GM10248 (cell line): ENCODE results near the gene OCA2.

Source experiments
- CTCF ChIA-PET: fragments of 300-600 bp; sonication (Branson Sonifier 250); formaldehyde crosslinking; extraction: SDS; loops from one replicate; lab custom pipeline; 2021; ENCODE audit warnings: antibody characterized with exemption; lab: Yijun Ruan, JAX
- POLR2A ChIA-PET: fragments of 350-650 bp; sonication (Branson Sonifier 250); formaldehyde crosslinking; extraction: SDS; loops from one replicate; lab custom pipeline; 2020; ENCODE audit warnings: antibody characterized with exemption; lab: Yijun Ruan, JAX
- DNase-seq: peaks from one replicate; pipeline ENCODE4 v3.0.0; 2012; ENCODE audit errors: extremely low spot score
- CTCF ChIP-seq: IDR thresholded peaks from 2 replicates; pipeline ENCODE4 v1.5.1; 2012; ENCODE audit warnings: mild to moderate bottlenecking, low read depth; ENCODE audit errors: extremely low read depth, missing control alignments, control extremely low read depth

Gene OCA2

GRCh38 chr15:28120359-28120640 lies 21.2 kb upstream of the OCA2 start:
- DNase-seq, result no peak
- no peak for TF ChIP-seq CTCF
- CTCF ChIA-PET, result interaction anchor here (1.5 kb wide), 1 partner anchor 1229 kb away, joined by 4 read pairs; no protein-coding TSS in a partner anchor
- POLR2A ChIA-PET, result no interaction called here

- ChIA-PET CTCF (interaction anchor here (0.9 to 2.2 kb wide), 2 partner anchors 8 to 15 kb away, joined by 3 to 8 read pairs; no protein-coding TSS in a partner anchor), POLR2A (no interaction called here)
- no peak for DNase-seq
- no peak for TF ChIP-seq CTCF
Observed at GRCh38 chr15:28118531-28118930, 19.4 kb upstream of the OCA2 start.

GRCh38 chr15:28118083-28118482 lies 19.0 kb upstream of the OCA2 start:
- TF ChIP-seq CTCF, result no peak
- POLR2A ChIA-PET, result no interaction called here
- CTCF ChIA-PET, result interaction anchor here (0.9 to 2.2 kb wide), 2 partner anchors 8 to 15 kb away, joined by 3 to 8 read pairs; no protein-coding TSS in a partner anchor
- no peak for DNase-seq

GRCh38 chr15:28117432-28117990 lies 18.4 kb upstream of the OCA2 start:
- CTCF ChIA-PET, result interaction anchor here (0.9 to 2.2 kb wide), 2 partner anchors 9 to 14 kb away, joined by 3 to 8 read pairs; no protein-coding TSS in a partner anchor
- POLR2A ChIA-PET, result no interaction called here
- no peak for DNase-seq
- no peak for TF ChIP-seq CTCF

- CTCF ChIA-PET, result interaction anchor here (1.1 to 2.2 kb wide), 2 partner anchors 9 to 12 kb away, joined by 3 to 8 read pairs; no protein-coding TSS in a partner anchor
- no peak for TF ChIP-seq CTCF
- POLR2A ChIA-PET, result no interaction called here
- DNase-seq, result no peak
Observed at GRCh38 chr15:28116521-28117431, 17.7 kb upstream of the OCA2 start.

- POLR2A ChIA-PET, result no interaction called here
- CTCF ChIA-PET, result interaction anchor here (0.8 to 1.1 kb wide), 2 partner anchors 10 to 13 kb away, joined by 3 read pairs; no protein-coding TSS in a partner anchor
- no peak for TF ChIP-seq CTCF
- DNase-seq, result no peak
Observed at GRCh38 chr15:28115871-28116270, 16.8 kb upstream of the OCA2 start.
